B cell (primary cell): ENCODE data around the gene MVB12A. TPM values are rescaled to one million over a fixed set of nuclear protein-coding genes. Genes with fewer than 3 reads are reported as not detected.
A peak's percentile ranks its signal among the peaks of the same experiment; 100 is the strongest.

Source experiments
- ATAC-seq: fragments of 200-7000 bp; cut with Tn5 transposase; one replicate; pipeline ENCODE4 v1.10.0; 2021; ENCODE audit warnings: low read depth, mild to moderate bottlenecking, moderate number of reproducible peaks, moderate library complexity
- CTCF ChIA-PET: fragments of 350-600 bp; sonication (Branson Sonifier 250); formaldehyde crosslinking; loops from one replicate; lab custom pipeline; 2021; ENCODE audit warnings: antibody characterized with exemption, inconsistent platforms; lab: Charles Lee
- POLR2A ChIA-PET: fragments of 350-600 bp; sonication (Branson Sonifier 250); formaldehyde crosslinking; loops from one replicate; lab custom pipeline; 2021; ENCODE audit warnings: antibody characterized with exemption; lab: Charles Lee
- DNase-seq: peaks from one replicate; pipeline ENCODE4 v3.0.0; 2013
- H2AFZ ChIP-seq: 2 replicates; pipeline ENCODE4 v1.6.1; 2012; ENCODE audit warnings: mild to moderate bottlenecking, low read depth, low read length; ENCODE audit not compliant: insufficient read depth, poor library complexity, severe bottlenecking
- H3K27ac ChIP-seq, 2 donors: 1 replicate in 1 of 2; 2 replicates in 1 of 2; pipeline ENCODE4 v1.5.1; 2012 to 2013; ENCODE audit warnings: low read length in 2 of 2, mild to moderate bottlenecking in 2 of 2, moderate library complexity in 1 of 2
- H3K27me3 ChIP-seq, 4 experiments: fragments of 200-600 bp in 1 of 4; sonication (generic) in 1 of 4; replicated peaks in 1 of 4; 1 replicate in 2 of 4; 2 replicates in 2 of 4; pipeline versions ENCODE4 v1.6.1 to v1.7.0; 2013 to 2016; ENCODE audit warnings: low read length in 3 of 4, mild to moderate bottlenecking in 2 of 4, mixed read lengths in 1 of 4, moderate library complexity in 1 of 4; ENCODE audit not compliant: insufficient read depth in 4 of 4, control insufficient read depth in 3 of 4; ENCODE audit errors: control extremely low read depth in 1 of 4
- H3K36me3 ChIP-seq, 2 experiments: replicated peaks in 1 of 2; 1 replicate in 1 of 2; 2 replicates in 1 of 2; pipeline versions ENCODE4 v1.6.1 to v1.7.1; 2013; ENCODE audit warnings: low read length in 1 of 2; ENCODE audit not compliant: insufficient read depth in 2 of 2, control insufficient read depth in 1 of 2; ENCODE audit errors: control extremely low read depth in 1 of 2, extremely low read depth in 1 of 2
- H3K4me1 ChIP-seq, 2 donors: fragments of 200-600 bp in 1 of 2; sonication (generic) in 1 of 2; 1 replicate in 1 of 2; 2 replicates in 1 of 2; pipeline versions ENCODE4 v1.5.1 to v1.6.1; 2013 to 2017; ENCODE audit warnings: low read length in 2 of 2; ENCODE audit not compliant: control insufficient read depth in 2 of 2, insufficient read depth in 2 of 2
- H3K4me2 ChIP-seq: replicated peaks from 2 replicates; pipeline ENCODE3; 2012; ENCODE audit warnings: mild to moderate bottlenecking, low read depth, low read length; ENCODE audit not compliant: poor library complexity, severe bottlenecking
- H3K4me3 ChIP-seq, 5 experiments: fragments of 200-600 bp in 1 of 5; sonication (generic) in 1 of 5; 1 replicate in 3 of 5; 2 replicates in 2 of 5; pipeline versions ENCODE4 v1.5.1 to v1.7.0; 2011 to 2016; ENCODE audit warnings: low read length in 4 of 5, mild to moderate bottlenecking in 4 of 5, low read depth in 2 of 5, control low read depth in 1 of 5, moderate library complexity in 1 of 5; ENCODE audit not compliant: insufficient read depth in 1 of 5; ENCODE audit errors: control extremely low read depth in 1 of 5, extremely low read depth in 1 of 5
- H3K79me2 ChIP-seq: fragments of 200-600 bp; sonication (generic); one replicate; pipeline ENCODE4 v1.6.0; 2016; ENCODE audit warnings: low read length; ENCODE audit not compliant: control insufficient read depth, insufficient read depth
- H3K9ac ChIP-seq: fragments of 200-600 bp; sonication (generic); 2 replicates; pipeline ENCODE4 v1.6.1; 2017; ENCODE audit warnings: mild to moderate bottlenecking, low read length, moderate library complexity
- H3K9me3 ChIP-seq, 3 donors: one replicate each; pipeline versions ENCODE4 v1.6.1 to v1.7.1; 2013; ENCODE audit warnings: low read length in 2 of 3; ENCODE audit not compliant: control insufficient read depth in 2 of 3, insufficient read depth in 1 of 3; ENCODE audit errors: control extremely low read depth in 1 of 3
- H4K20me1 ChIP-seq: 2 replicates; pipeline ENCODE4 v1.6.0; 2012; ENCODE audit warnings: mild to moderate bottlenecking, low read length; ENCODE audit not compliant: insufficient read depth, control insufficient read depth, poor library complexity, severe bottlenecking
- H3K27ac Mint-ChIP-seq: one replicate; pipeline ENCODE4 v1.8.0; 2021; ENCODE audit warnings: mixed read lengths
- H3K27me3 Mint-ChIP-seq: one replicate; pipeline ENCODE4 v1.8.0; 2021; ENCODE audit warnings: mixed read lengths
- H3K4me1 Mint-ChIP-seq: one replicate; pipeline ENCODE4 v1.8.0; 2021; ENCODE audit warnings: mixed read lengths
- H3K4me3 Mint-ChIP-seq: one replicate; pipeline ENCODE4 v1.8.0; 2021; ENCODE audit warnings: mixed read lengths
- H3K9me3 Mint-ChIP-seq: one replicate; pipeline ENCODE4 v1.8.0; 2022; ENCODE audit warnings: mixed read lengths; ENCODE audit not compliant: insufficient read depth
- CTCF ChIP-seq: fragments of 200-600 bp; IDR thresholded peaks from one replicate; pipeline ENCODE4 v1.8.0; 2022; ENCODE audit warnings: antibody characterized with exemption, mild to moderate bottlenecking
- EZH2 ChIP-seq: IDR thresholded peaks from 2 replicates; pipeline ENCODE4 v1.6.1; 2012; ENCODE audit warnings: borderline replicate concordance, low read depth, mild to moderate bottlenecking, moderate library complexity, low read length; ENCODE audit not compliant: insufficient read depth, poor library complexity, severe bottlenecking
- WGBS: methylation state at CpG from one replicate; pipeline ENCODE4 v1.1.5; 2013; ENCODE audit warnings: missing lambda C conversion rate; ENCODE audit not compliant: insufficient coverage; 5-methylcytosine and 5-hydroxymethylcytosine counted together
- intact Hi-C: fragments of 100-400 bp; cut with micrococcal nuclease; formaldehyde crosslinking; loops from one replicate; pipeline ENCODE4 v1.10.0; 2022
- polyA plus RNA-seq: library from polyadenylated mRNA; depleted of rRNA; stranded (reverse); fragments of >200 nt; gene quantifications from 2 replicates; pipeline ENCODE4 v1.2.3, GENCODE V29; 2012
- total RNA-seq, 2 donors: library from RNA; stranded (reverse); fragments of 120-200 nt in 1 of 2; gene quantifications; 1 replicate in 1 of 2; 2 replicates in 1 of 2; pipeline versions ENCODE4 v1.2.3 to v1.2.4, GENCODE V29; 2013 to 2022

Gene MVB12A
- total and polyA plus RNA-seq, 2 donors (not counting 1 experiment from before 2014, with no cell fraction given), result 31.3 to 33.6 TPM

GRCh38 chr19:17406046-17406886 is 13.6 kb upstream of the MVB12A start:
- H3K4me2 ChIP-seq, result peak overlapping the region; percentile 98
- Mint-ChIP-seq H3K4me1 (peaks cover 42% of the 10 kb centered on the region), H3K27ac (peak overlapping the region; percentile 86), H3K9me3 (no peaks in the 10 kb centered on the region), H3K27me3 (no peaks in the 10 kb centered on the region), H3K4me3 (peak overlapping the region; percentile 85)
- peak overlapping the region; percentile 88 for H2AFZ ChIP-seq
- peaks cover 24% of the 10 kb centered on the region for H4K20me1 ChIP-seq
- peak overlapping the region; percentile 72 to 86 for H3K27ac ChIP-seq
- H3K4me3 ChIP-seq, result peak overlapping the region; percentile 62 to 95 (median 75)
- H3K36me3 ChIP-seq, result peaks cover 0 to 11% of the 10 kb centered on the region in 2 experiments
- ChIA-PET CTCF (interaction anchor here (0.9 to 2.5 kb wide), 6 partner anchors 11 to 59 kb away, joined by 3 to 10 read pairs (median 7); partner anchors contain the start of gene MVB12A), POLR2A (interaction anchor here (0.6 to 1.7 kb wide), 7 partner anchors 13 to 719 kb away, joined by 3 to 10 read pairs (median 4); partner anchors contain the start of genes DDA1, MVB12A and SLC27A1)
- peak; percentile 3 for ATAC-seq
- peak; percentile 23 for DNase-seq
- H3K4me1 ChIP-seq, result peaks cover 26 to 45% of the 10 kb centered on the region in 2 donors
- H3K27me3 ChIP-seq, result no peaks in the 10 kb centered on the region
- no peak for TF ChIP-seq EZH2
- peak overlapping the region; percentile 93 for H3K9ac ChIP-seq
- intact Hi-C loops, result loop anchor here (10.0 kb wide), 1 partner anchor 149 kb away; the partner anchor contains the start of gene COLGALT1
- 2% methylated on average over 7 of the region's 10 CpGs for WGBS
- H3K79me2 ChIP-seq, result peaks cover 51% of the 10 kb centered on the region
- H3K9me3 ChIP-seq, result no peaks in the 10 kb centered on the region

GRCh38 chr19:17406887-17407196 is 13.0 kb upstream of the MVB12A start:
- H3K4me3 Mint-ChIP-seq, result peak overlapping the region; percentile 85
- Histone ChIP-seq H3K9ac (peak overlapping the region; percentile 93), H3K4me3 (peak overlapping the region; percentile 62 to 95 (median 75)), H3K9me3 (no peaks in the 10 kb centered on the region), H3K27ac (peak overlapping the region; percentile 72 to 86), H3K4me1 (peaks cover 26 to 45% of the 10 kb centered on the region in 2 donors), H3K79me2 (peaks cover 54% of the 10 kb centered on the region), H3K4me2 (peak overlapping the region; percentile 98), H4K20me1 (peaks cover 24% of the 10 kb centered on the region), H2AFZ (peak overlapping the region; percentile 88), H3K36me3 (peaks cover 0 to 11% of the 10 kb centered on the region in 2 experiments), H3K27me3 (no peaks in the 10 kb centered on the region)
- WGBS, result 0% methylated on average over 2 of the region's 2 CpGs
- no peaks in the 10 kb centered on the region for H3K27me3 Mint-ChIP-seq
- TF ChIP-seq EZH2 (no peak), CTCF (no peak)
- CTCF ChIA-PET, result interaction anchor here (0.9 to 2.5 kb wide), 5 partner anchors 11 to 58 kb away, joined by 3 to 10 read pairs (median 6); partner anchors contain the start of gene MVB12A
- peaks cover 42% of the 10 kb centered on the region for H3K4me1 Mint-ChIP-seq
- intact Hi-C loops, result loop anchor here (10.0 kb wide), 1 partner anchor 148 kb away; the partner anchor contains the start of gene COLGALT1
- ATAC-seq, result no peak
- H3K27ac Mint-ChIP-seq, result peak overlapping the region; percentile 86
- POLR2A ChIA-PET, result interaction anchor here (0.6 to 1.7 kb wide), 3 partner anchors 13 to 722 kb away, joined by 5 to 10 read pairs (median 5); partner anchors contain the start of genes DDA1 and MVB12A
- peak; percentile 21 for DNase-seq
- H3K9me3 Mint-ChIP-seq, result no peaks in the 10 kb centered on the region
